Stimulated activated naive CD4-positive, alpha-beta T cell (primary cell): ENCODE data around the gene SMIM17.
A peak's percentile ranks its signal among the peaks of the same experiment; 100 is the strongest.

Experiments
- DNase-seq, 6 experiments: peaks; one replicate each; lab custom pipeline; 2025; lab: John Stamatoyannopoulos, UW

SMIM17 gene

DNA sequence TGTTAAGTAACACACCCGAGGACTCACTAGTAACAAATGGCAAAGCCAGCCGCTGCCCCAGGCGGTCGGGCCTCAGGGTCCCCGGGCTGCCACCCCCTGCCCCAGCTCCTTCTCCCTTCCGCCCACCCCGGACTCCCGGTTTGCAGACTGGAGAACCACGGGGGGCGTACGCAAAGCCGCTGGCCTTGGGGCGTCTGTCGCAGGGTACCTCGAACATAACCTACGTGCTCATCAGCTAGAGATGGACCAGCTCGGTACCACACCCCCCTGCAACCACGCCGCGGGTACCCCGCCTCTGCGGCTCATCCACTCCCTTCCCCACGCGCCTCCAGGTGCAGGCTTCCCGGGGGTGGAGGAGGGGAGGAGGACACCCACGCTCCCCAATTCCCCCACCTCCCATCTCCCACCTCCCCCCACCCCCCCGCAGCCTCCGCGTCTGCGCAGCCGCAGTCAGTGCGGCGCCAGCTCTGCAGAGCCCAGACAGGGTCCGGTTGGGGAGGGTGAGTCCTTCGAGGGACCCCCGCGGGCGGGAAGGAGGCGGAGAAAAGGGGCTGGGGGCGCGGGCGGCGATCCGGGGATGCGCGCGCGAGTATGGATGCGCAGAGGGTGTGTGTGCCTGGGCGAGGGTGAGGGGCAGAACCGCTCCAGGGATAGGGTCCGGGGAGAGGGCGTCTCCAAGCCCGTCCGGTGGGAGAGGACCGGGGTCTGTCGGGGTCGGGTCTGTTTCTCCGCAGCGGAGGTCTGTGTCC lies at the start of gene SMIM17:
TSS of gene SMIM17 (plus strand) at position 449 of the 749 bp plus-strand sequence. CDS start 2,509 bp downstream, outside the sequence.
- no peak for DNase-seq

DNA sequence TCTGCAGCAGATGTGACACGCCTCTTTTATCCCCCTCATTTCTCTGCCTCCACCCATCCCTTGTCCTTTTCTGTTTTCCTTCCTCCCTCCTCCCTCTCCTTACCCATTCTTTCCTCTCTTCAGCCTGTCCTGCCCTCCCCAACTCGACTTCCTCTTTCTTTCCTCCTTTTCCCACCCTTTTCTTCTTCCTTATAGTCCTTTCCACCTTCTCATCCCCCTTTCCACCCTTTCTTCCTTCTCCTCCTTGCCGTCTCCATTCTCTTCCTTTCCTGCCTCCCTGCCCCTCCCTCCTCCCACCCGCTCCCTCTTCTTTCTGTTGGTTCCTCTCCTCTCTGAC lies 48.5 kb upstream of the SMIM17 start:
- no peak for DNase-seq

DNA sequence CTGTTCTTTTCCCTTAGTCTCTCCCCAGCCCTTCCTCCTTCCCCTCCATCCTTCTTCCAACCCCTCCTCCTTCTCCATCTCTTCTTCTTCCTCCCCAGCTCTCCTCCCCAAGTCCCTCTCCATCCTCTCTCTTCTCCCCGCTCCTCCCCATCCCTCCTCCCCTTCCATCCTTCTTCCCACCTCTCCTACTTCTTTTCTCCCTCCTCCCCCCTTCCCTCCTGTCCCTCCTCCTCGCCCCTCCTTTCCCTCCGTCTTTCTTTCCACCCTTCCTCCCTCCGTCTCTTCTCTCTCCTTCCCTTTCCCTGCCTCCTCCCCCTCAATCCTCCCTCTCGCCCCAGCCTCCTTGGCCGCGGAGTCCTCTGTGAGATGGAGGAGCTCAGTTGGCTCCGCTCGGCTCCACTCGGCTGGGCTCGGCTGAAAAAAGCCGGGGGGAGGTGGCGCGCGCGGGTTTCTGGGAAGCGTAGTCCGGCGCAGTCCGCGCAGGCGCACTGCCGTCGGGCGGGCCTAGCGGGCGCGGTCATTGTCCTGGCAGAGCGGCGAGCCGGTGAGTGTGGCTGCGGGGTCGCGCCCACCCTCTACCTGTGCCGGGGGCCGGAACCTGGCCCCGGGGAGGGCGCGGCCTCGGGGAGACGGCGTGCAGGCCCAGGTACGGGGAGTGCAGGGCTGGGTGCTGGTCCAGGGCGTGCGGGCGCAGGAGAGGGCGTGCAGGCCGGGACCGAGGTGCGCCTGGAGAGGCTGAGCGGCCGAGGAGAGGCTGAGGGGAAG lies 48.0 kb upstream of the SMIM17 start, which contains the start of gene ZNF71:
TSS of gene ZNF71 (plus strand) at position 520 of the 765 bp plus-strand sequence. CDS start 6,257 bp downstream, outside the sequence.
- peak; percentile 61 to 90 (median 76) for DNase-seq

DNA sequence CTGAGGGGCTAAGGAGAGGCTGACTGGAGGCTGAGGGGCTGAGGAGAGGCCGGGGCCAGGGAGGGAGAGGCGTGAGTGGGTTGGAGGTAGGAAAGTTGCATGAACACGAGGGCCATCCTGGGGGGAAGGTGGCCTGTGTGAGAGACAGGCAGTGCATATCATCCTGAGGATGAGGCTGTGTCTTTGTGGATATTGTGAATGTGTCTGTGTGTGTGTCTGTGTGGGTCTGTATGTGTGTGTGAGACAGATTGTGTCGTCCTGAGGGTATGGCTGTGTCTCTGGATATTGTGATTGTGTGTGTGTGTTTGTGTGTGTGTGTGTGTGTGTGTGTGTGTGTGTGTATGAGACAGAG lies 47.4 kb upstream of the SMIM17 start:
- DNase-seq = no peak

DNA sequence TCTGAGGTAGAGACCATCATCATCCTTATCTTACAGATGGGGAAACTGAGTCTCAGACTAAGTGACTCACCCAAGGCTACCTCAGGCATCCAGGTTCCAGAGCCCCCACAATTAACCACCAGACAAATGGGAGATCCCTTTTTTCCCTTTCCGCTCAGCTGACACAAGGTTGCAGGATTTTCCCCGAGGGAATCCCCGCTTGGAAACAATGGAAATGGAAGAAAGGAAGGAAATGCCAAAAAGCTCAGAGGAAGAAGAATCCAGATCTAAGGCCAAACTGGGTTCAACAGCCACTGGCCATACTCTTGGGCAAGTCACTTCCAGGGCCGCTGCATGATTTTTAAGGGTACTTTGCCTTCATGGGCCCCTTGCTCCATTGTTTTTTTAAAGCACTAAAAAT lies 46.3 kb upstream of the SMIM17 start:
- DNase-seq = no peak

DNA sequence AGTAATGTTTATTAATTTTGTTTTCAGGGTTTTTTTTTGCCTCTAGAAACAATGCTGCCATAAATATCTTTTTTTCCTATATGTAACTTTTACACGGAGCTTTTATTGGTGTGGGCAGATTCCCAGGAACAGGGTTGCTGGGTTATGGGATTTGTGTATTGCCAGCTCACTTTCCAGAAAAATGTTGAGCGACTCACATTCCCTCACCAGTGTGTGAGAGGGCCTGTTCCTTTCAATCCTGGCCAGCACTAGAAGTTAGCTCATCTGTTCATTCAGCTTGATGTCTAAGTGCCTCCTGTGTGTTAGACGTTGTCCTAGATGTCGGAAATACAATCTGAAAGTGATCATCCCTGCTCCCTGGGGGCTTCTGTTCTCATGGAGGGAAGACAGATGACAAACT lies 45.3 kb upstream of the SMIM17 start:
- no peak for DNase-seq

DNA sequence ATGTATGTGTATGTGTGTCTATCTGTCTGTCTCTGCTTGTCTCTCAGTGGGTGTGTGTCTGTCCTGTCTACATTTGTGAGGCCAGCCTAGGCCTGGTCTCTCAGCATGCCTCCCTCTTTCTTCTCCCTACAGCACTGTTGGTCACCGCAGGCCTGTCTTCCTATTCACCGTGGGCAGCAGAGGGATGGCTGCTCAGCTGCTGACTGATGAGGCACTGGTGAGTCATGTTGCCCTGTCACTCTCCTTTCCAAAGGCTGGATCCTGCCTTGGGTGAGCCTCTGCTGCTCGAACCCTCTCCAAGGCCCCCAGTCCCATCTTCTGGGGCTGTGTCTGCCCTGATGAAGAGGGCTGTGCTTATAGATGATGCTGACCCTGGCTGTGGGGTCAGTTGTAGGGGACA lies 41.6 kb upstream of the SMIM17 start:
- DNase-seq = no peak

DNA sequence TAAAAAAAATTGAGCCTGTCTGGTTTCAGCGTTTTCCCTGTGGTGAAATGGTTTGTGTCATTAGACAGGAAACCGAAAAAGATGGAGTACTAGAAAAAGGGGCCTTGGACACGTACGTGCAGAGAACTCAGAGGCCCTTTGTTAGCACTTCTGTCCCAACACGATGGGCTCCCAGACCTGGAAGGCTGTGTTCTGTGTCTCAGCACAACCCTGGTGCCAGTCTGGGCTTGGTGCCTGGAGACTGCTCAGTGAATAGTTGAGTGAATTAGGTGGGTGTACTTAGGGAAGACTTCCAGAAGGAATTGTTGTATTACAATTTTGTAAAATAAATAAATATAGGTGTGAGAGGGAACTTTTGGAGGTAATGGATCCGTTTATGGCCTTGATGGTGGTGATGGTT lies 39.1 kb upstream of the SMIM17 start:
- DNase-seq = no peak

DNA sequence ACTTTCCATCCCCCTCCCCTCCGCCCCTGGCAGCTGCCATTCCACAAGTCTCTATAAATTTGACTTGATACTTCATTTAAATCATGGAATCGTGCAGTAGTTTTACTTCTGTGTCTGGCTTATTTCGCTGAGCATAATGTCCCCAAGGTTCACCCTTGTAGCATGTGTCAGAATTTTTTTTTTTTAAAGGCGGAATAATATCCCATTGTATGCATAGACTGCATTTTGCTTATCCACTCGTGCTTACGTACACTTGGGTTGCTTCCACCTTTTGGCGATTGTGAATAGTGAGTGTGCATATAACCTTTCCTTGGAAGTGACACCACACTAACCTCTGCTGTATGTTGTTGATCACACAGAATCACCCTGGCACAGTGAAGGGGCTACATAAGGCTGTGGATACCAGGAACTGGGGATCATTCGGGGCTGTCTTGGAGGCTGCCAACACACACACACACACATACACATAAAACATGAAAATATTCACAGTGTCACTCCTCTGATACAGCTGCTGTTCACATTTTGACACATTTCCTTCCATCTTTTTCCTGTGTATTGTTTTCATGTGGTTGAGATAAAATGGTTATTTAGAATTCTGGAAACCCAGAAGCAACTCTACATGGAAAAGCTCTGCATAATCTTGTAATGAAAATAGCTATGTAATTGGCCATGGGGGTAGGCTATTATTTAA lies 34.5 kb upstream of the SMIM17 start:
- no peak for DNase-seq

DNA sequence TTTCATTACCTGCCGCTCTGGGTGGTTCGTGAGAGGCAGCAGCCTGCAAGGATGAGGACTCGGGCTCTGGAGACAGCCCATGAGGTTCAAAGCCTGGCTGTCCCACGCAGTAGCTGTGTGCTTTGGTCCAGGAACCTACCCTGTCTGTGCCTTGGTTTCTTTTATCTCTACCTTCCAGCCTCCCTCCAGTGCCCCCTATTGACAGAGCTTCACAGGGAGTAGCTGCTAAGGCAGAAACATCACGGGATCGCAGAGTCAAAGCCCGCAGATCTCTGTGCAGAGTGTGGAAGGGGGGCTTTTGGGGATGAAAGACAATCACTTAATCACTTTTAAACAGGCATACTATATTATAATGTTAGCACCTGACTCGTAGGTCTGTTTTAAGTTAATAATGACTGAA lies 31.7 kb upstream of the SMIM17 start:
- DNase-seq = no peak

DNA sequence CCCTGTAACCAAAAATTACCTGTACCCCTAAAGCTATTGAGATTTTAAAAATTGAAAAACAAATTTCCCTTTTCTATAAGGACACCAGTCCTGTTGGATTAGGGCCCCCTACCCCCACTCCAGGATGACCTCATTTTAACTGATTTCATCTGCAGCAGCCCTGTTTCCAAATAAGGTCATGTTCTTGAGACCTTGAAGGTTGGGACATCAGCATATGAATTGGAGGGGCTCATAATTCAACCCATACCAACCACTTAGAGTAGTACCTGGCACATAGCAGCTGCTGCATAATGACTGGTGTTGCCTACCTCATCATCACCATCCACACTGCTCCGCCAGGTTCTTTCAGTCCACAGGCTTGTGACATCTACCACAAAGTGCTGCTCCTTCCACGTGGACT lies 30.2 kb upstream of the SMIM17 start:
- no peak for DNase-seq

DNA sequence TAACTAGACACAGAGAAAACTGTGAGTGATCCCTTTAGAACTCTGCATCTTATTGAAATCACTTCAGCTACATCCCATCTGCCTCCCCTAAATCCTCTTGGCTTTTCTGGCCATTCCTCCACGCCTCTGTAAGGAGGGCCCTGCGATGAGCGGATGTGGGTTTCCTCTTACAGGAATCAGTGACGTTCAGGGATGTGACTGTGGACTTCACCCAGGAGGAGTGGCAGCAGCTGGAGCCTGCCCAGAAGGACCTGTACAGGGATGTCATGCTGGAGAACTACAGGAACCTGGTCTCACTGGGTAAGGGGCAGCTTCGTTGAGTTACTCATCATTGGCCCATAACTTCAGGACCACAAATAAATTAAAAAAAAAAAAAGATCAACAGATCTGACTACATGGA lies 29.3 kb upstream of the SMIM17 start:
- DNase-seq = no peak

DNA sequence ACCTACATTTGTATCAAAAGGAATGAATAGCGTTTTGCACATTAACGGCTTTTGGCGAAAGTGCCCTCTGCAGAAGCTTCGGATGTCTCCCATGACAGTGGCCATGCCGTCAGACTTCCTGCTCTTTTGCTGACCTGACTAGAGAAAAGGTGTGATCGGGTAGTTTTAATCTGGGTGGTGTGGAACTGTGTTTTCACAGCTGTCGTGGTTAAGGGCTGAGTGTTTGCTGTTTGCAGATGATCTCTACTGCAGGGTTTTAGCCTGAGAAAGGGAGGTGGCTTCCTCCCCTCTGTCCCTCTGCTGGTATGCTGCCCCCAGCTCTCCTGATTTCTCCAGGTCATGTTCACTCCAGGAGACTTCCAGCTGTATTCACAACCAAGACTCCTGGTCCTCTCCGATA lies 25.4 kb upstream of the SMIM17 start:
- DNase-seq = no peak

DNA sequence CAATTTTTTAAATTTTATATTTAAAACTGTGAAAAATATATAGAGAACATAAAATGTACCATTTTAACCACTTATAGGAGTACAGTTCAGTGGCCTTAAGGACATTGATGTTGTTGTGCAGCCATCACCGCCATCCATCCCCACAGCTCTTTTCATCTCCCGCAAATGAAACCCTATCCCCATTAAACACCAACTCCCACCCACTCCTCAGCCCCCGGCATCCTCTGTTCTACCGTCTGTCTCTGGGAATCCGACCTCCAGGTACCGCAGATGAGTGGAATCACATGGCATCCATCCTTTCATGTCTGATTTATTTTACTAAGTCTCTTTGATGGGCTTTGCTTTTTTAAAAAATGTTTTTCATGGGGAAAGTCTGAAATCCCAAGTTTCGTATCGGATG lies 23.8 kb upstream of the SMIM17 start:
- no peak for DNase-seq

DNA sequence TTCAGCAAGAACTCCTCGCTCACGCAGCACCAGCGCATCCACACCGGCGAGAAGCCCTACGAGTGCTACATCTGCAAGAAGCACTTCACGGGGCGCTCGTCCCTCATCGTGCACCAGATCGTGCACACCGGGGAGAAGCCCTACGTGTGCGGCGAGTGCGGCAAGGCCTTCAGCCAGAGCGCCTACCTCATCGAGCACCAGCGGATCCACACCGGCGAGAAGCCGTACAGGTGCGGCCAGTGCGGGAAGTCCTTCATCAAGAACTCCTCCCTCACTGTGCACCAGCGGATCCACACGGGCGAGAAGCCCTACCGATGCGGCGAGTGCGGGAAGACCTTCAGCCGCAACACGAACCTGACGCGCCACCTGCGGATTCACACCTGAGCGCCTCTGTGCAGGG lies 20.6 kb upstream of the SMIM17 start:
- no peak for DNase-seq

DNA sequence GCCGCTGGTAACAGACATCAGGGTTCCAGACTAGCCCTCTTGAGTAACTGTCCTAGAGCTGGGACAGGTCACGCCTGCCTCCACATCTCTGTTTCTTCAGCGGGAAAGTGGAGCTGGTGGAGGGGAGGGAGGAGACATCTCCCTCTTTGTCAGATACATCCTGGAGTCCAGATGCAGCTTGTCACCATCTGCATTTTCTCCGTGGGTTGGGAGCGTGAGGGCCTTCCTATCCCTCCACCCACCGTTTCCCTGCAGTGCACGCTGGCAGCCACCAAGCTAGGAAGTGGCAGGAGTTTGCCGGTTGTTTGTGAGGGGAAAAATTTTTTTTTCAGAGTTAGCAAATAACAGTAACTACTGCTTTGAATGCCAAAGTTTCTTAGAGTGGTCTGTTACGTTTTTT lies 20.0 kb upstream of the SMIM17 start:
- DNase-seq = no peak

DNA sequence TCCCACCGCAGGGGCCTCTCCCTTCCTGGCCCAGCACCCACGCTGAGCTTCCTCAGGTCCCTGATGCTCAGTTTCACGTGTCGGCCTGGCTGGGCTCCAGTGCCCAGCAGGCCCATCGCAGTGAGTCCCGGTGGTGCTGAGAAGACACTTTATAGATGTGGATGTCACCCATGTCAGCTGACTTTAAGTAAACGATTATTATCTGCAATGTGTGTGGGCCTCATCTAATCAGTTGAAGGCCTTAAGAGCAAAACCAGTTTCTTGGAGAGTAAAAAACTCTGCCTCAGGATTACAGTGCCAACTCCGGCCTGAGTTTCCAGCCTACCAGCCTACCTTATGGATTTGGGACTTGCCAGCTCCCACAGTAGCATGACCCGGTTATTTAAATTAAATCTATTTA lies 17.3 kb upstream of the SMIM17 start:
- no peak for DNase-seq

DNA sequence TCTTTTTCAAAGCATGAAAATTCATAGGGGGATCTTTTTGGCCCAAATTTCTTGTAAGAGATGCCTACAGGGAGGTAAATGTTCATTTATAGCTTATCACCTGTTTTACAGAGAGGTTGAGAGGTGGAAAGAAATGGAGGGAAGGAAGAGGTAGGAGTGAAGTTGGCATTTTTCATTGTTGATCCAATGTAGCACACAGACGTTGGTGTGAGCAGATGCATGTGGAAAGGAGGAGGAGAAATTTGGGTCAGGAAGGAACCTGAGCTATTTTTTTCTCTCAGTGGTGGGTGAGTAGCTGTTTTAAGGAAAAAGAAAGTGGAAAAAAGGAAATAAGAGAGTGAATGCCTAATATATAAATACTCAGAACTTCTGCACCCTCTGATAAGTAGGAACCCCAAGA lies 9.9 kb upstream of the SMIM17 start:
- no peak for DNase-seq

DNA sequence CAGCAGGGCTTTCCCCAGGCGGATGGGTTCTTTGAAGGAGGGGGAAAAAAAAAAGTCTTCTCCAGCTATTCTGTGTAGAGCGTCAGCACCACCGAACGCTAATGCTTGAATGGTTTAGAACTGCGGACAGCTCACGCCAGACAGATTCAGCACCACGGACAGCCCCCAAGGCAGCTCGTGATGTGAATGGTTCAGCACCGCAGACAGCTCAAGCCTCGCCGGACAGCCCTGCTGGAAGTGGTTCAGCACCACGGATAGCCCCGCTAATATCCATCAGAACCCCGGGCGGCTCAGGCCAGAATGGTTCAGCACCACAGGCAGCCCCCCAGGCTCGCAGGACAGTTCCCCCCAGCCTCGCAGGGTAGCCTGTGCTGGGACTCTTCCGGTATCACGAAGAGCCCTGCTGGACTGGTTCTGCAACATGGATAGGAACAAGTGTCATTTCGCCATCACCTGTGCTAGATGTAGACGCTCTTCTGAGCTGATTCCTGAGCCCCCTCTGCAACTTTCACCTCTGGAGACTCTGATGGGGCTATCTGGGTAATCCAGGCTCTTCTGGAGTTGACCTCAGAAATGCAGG lies 4.9 kb upstream of the SMIM17 start:
- DNase-seq = no peak

DNA sequence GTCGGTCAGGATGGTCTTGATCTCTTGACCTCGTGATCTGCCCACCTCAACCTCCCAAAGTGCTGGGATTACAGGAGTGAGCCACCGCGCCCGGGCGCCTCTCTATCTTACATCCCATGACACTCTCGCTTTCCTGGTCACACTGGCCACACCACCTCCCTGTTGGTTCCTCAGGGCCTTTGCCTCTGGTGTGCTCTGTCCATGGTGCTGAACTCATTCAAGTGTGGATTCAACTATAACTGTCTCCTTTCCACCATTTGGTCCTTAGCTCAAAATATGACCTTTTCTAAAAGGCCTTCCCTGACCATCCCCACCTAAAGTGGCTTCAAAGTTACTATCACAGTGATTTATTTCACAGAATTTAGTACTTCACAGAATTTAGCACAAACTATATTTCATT lies 3.7 kb upstream of the SMIM17 start:
- no peak for DNase-seq

DNA sequence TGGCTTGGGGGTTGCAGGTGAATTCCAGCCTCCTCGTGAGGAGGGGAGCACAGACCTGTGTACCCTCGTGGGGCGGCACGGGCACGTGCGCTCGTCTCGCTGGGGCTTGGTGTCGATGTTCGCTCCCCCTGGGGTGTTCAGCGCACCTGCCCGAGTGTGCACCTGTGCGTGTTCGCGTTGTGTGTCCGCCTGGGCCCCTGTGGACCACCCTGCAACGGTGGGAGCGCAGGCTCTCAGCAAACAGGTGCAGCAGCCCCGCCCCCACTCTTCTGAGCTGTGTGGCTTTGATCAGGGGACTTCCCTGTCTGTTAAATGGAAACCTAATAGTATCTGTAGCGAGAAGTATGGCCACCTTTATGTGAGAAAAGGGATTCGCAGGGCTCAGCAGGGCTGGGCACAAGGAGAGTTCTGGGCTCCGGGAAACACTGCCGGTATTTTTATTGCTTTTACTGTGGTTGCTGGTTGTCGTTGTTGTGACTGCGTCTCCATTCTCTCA lies 549 bp downstream of the SMIM17 start:
- DNase-seq = no peak

DNA sequence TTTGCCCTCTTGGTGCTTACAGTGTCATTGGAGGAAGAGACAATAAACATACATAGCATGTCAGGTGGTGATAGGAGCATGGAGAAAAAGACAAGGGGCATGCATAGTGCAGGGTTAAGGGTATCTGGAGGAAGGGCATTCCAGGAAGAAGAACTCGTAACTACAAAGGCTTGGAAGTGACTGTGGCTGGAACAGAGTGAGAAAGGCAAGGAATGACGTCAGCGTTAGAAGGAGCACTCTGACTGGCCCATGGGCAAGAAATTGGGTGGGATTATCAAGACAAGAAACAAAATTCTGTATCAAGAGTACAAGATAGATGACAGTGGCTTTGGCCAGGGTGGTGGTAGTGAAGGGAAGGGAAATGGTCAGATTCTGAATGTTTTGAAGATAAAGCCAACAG lies 11.2 kb downstream of the SMIM17 start:
- DNase-seq = no peak
